SU-DHL-6 (cell line): Measurements from ENCODE around the gene NXNL1.

Source experiments
- EZH2phosphoT487 ChIP-seq: fragments of 200-600 bp; sonication (generic), shearing (Covaris generic); conservative IDR thresholded peaks from 2 replicates; pipeline ENCODE4 v1.6.1; 2018; ENCODE audit warnings: mild to moderate bottlenecking, antibody characterized with exemption, low read length, moderate library complexity, mixed read lengths
- TF ChIP-seq, protein P1 (sequence below): fragments of 200-600 bp; sonication (generic); IDR thresholded peaks from one replicate; pipeline ENCODE4 v1.5.1; 2017; ENCODE audit warnings: antibody characterized with exemption, mild to moderate bottlenecking, low read length, moderate library complexity; ENCODE audit not compliant: insufficient read depth, poor library complexity, severe bottlenecking

DNA sequence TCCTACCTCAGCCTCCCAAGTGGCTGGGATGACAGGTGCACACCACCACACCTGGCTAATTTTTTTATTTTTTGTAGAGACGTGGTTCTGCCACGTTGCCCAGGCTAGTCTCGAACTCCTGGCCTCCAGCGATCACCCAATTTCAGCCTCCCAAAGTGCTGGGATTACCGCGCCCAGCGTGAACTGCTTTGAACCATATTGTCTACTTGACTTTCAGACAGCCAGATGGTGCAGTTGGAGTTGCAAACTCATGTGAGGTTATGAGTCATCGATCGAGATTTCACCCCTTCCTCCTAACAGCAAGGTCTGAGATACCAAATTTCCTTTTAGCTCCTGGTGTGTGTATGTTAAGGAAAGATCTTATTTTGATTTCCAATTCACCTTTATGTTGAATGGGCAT, 12.3 kb upstream of the NXNL1 start:
- TF ChIP-seq, protein P1, sequence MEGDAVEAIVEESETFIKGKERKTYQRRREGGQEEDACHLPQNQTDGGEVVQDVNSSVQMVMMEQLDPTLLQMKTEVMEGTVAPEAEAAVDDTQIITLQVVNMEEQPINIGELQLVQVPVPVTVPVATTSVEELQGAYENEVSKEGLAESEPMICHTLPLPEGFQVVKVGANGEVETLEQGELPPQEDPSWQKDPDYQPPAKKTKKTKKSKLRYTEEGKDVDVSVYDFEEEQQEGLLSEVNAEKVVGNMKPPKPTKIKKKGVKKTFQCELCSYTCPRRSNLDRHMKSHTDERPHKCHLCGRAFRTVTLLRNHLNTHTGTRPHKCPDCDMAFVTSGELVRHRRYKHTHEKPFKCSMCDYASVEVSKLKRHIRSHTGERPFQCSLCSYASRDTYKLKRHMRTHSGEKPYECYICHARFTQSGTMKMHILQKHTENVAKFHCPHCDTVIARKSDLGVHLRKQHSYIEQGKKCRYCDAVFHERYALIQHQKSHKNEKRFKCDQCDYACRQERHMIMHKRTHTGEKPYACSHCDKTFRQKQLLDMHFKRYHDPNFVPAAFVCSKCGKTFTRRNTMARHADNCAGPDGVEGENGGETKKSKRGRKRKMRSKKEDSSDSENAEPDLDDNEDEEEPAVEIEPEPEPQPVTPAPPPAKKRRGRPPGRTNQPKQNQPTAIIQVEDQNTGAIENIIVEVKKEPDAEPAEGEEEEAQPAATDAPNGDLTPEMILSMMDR: no peak
- TF ChIP-seq EZH2phosphoT487: no peak
